ENCODE measurements around the gene SPATA45.

SPATA45 gene

DNA sequence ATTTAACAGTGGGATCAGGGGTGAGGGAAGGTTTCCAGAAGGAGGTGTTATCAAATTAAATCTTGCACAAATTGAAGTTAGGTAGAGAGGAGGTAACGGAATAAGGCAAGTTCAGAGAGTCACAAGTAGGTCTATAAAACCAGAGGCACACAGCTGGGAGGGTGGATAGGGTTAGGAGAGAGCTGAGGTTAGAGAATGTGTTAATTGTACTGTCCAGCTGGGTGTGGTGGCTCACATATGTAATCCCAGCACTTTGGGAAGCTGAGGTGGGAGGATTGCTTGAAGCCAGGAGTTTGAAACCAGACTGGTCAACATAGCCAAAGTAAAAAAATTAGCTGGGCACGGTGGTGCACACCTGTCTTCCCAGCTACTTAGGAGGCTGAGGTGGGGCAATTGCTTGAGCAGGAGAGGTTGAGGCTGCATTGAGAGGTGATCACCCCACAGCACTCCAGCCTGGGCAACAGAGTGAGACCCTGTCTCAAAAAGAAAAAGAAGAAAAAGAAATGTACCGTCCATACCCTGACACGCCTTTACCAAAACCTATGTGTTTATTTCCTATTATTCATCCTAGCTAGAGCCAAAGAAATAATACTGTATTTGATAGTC is 20.2 kb downstream of the SPATA45 start:
- no peak overlapping the region for H3K4me3 ChIP-seq (ENCODE audit: low read depth, low read length)
- TF ChIP-seq, protein P1, sequence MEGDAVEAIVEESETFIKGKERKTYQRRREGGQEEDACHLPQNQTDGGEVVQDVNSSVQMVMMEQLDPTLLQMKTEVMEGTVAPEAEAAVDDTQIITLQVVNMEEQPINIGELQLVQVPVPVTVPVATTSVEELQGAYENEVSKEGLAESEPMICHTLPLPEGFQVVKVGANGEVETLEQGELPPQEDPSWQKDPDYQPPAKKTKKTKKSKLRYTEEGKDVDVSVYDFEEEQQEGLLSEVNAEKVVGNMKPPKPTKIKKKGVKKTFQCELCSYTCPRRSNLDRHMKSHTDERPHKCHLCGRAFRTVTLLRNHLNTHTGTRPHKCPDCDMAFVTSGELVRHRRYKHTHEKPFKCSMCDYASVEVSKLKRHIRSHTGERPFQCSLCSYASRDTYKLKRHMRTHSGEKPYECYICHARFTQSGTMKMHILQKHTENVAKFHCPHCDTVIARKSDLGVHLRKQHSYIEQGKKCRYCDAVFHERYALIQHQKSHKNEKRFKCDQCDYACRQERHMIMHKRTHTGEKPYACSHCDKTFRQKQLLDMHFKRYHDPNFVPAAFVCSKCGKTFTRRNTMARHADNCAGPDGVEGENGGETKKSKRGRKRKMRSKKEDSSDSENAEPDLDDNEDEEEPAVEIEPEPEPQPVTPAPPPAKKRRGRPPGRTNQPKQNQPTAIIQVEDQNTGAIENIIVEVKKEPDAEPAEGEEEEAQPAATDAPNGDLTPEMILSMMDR (IDR thresholded peaks at IDR 0.05; ENCODE audit: low read depth, low read length): no peak

DNA sequence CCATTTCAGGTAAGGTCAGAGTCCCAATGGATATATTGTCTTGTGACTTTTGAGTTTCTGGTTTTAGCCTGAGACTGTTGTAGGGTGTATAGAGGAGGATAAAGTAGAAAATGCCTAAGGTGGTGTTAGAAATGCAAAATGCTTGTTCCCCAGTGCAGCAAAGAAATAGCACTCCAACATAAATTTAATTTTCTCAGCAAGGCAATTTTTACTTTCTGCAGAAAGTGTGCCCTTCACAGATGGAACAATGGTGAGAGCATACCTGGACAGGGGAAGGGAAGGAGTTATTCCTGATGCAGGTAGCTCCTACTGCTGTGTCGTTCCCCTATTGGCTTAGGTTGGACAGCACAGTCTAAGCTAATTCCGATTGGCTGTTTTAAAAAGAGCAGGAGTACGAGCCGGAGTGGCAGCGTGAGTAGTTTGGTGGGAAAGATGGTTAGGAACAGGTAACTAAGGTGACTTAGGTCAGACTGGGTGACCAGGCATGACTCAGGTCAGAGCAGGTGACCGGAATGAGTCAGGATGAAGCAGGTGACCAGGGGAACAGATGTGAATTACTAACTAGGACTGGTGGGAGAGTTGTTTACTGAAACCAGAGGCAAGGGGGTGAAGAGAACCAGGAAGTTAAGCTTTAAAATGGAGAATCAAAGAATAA is 21.5 kb downstream of the SPATA45 start:
- H3K4me3 ChIP-seq (ENCODE audit: low read depth, low read length): no peak overlapping the region
- TF ChIP-seq, protein P1 (IDR thresholded peaks at IDR 0.05; ENCODE audit: low read depth, low read length): no peak

DNA sequence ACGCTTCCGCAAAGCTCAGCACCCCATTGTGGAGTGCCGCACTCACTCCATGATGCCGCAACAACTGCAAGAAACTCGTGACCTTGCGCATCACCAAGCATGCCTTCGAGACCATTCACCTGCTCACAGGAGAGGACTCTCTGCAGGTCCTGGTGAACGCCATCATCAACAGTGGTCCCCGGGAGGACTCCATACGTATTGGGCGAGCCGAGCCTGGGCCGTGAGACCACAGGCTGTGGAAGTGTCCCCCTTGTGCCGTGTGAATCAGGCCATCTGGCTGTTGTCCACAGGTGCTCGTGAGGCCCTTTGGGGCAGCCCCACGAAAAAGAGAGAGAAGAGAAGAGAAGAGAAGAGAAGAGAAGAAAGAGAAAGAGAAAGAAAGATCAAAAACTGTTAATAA is 23.2 kb downstream of the SPATA45 start:
- TF ChIP-seq, protein P1 (IDR thresholded peaks at IDR 0.05; ENCODE audit: low read depth, low read length): no peak
- no peak overlapping the region for H3K4me3 ChIP-seq (ENCODE audit: low read depth, low read length)

DNA sequence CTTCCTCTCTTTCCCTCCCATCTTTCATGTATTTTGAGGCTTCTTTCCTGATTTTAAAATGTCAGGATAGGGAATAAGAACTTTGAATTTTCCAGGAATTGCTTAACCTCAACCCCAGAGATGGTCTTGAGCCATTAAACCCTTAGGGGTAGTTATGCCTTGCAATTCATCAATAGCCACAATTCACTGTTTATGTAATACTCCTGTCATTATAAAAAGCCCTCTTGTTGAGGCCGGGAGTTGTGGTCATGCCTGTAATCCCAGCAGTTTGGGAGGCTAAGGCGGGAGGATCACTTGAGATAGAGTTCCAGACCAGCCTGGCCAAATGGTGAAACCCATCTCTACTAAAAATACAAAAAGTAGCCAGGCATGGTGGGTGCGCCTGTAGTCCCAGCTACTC is 24.5 kb downstream of the SPATA45 start:
- TF ChIP-seq, protein P1 (IDR thresholded peaks at IDR 0.05; ENCODE audit: low read depth, low read length): no peak
- H3K4me3 ChIP-seq (ENCODE audit: low read depth, low read length): no peak overlapping the region

DNA sequence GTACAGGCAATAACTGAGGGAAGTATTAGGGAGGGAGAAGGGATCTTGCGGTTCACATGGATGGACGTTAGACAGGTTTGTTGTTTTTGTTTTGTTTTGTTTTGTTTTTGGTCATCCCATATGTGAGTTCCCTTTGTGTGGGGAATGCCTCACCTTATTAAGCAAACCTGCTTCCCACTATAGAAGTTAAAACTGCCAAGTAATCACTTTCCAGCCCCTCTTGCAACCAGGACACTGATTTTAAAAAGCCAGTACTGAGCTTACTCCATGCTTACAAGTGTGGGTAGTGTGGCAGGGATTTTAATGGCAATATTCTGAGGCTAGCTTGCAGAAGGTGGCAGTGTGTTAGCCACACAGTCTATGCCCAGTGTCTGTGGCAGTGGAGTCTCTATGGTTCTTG is 26.5 kb downstream of the SPATA45 start:
- TF ChIP-seq, protein P1 (IDR thresholded peaks at IDR 0.05; ENCODE audit: low read depth, low read length): no peak
- H3K4me3 ChIP-seq (ENCODE audit: low read depth, low read length): no peak overlapping the region

DNA sequence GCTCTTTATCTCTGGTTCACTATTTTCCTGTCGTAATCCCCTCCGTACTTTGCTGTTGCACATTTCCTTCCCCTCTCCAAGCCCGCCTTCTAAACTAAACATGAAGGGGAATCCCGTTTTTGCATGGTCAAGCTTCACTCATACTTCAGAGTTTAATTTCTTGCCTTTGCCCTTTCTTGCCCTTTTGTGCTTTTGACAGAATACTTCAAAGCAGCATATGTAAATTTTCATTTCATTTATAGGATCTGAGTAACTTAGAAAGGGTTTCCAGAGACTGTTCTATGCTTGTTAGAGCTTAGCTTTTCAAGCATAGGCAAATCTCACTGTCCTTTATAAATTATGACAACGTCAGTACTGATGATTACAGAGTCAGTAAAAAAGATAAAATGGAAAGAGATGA is 27.7 kb downstream of the SPATA45 start:
- TF ChIP-seq, protein P1 (IDR thresholded peaks at IDR 0.05; ENCODE audit: low read depth, low read length): no peak
- no peak overlapping the region for H3K4me3 ChIP-seq (ENCODE audit: low read depth, low read length)

DNA sequence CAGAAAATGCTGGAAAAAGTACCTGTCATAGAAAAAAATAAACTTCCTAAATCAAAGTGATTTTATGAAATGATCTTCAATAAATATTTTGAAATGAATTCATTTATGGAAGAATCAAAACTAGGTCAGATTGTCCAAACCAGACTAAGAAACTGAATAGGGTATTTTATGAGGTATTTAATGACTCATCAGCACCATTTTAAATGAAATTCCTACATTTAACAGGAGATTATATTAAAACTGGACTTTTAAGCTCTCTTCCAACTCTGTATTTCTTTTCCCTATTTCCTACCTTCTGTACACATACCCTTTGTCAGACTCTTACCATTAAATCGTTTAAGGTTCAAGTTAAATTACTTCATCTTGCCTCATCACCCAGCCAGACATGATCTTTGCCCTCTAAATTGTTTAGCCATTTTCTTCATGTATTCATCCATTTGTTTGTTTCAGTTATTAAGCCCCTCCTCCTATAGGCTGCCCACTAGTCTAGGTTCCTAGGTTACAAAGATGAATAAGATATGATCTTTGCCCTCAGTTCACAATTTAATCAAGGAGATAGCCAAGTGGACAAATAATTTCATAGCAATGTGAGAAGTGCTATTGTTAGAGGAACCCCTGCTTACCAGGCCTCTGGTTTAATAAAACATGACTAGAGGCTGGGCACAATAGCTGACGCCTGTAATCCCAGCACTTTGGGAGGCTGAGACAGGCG is 30.7 kb downstream of the SPATA45 start:
- no peak overlapping the region for H3K4me3 ChIP-seq (ENCODE audit: low read depth, low read length)
- TF ChIP-seq, protein P1 (IDR thresholded peaks at IDR 0.05; ENCODE audit: low read depth, low read length): no peak
